Activated naive CD8-positive, alpha-beta T cell treated with anti-CD3 and anti-CD28 coated beads for 36 hours (primary cell): Measurements from ENCODE around the gene IL37. TPM values are rescaled to one million over a fixed set of nuclear protein-coding genes. Genes with fewer than 3 reads are reported as not detected.
"Not testable (repeated sequence)": the region's sequence is repeated elsewhere in the genome, so short reads cannot be mapped to it uniquely, and the experiment has no call there.

Source experiments
- DNase-seq: peaks from one replicate; pipeline ENCODE4 v3.0.0; 2021
- H3K27ac Mint-ChIP-seq: one replicate; pipeline ENCODE4 v1.8.0; 2022; ENCODE audit warnings: mild to moderate bottlenecking, moderate library complexity, mixed read lengths
- H3K27me3 Mint-ChIP-seq: one replicate; pipeline ENCODE4 v1.8.0; 2022; ENCODE audit warnings: mild to moderate bottlenecking, mixed read lengths
- H3K36me3 Mint-ChIP-seq: one replicate; pipeline ENCODE4 v1.8.0; 2021; ENCODE audit warnings: mild to moderate bottlenecking, mixed read lengths
- H3K4me1 Mint-ChIP-seq: one replicate; pipeline ENCODE4 v1.8.0; 2021; ENCODE audit warnings: mixed read lengths
- H3K4me3 Mint-ChIP-seq: one replicate; pipeline ENCODE4 v1.8.0; 2022; ENCODE audit warnings: mild to moderate bottlenecking, moderate library complexity, mixed read lengths
- H3K9me3 Mint-ChIP-seq: one replicate; pipeline ENCODE4 v1.8.0; 2022; ENCODE audit warnings: mixed read lengths
- total RNA-seq, 2 experiments: library from RNA; stranded (reverse); gene quantifications; one replicate each; pipeline ENCODE4 v1.2.3, GENCODE V29; 2021

IL37 gene
- total RNA-seq, 2 experiments from 2014 or later, result not detected

- H3K9me3 Mint-ChIP-seq, result no peaks in the 10 kb centered on the region
- H3K36me3 Mint-ChIP-seq, result no peaks in the 10 kb centered on the region
- H3K4me1 Mint-ChIP-seq, result peaks cover 21% of the 10 kb centered on the region
- DNase-seq, result no peak
- H3K27ac Mint-ChIP-seq, result peak overlapping the region; percentile 30
- H3K4me3 Mint-ChIP-seq, result no peak overlapping the region
- H3K27me3 Mint-ChIP-seq, result no peaks in the 10 kb centered on the region
These were observed 27.3 kb upstream of the IL37 start for GRCh38 chr2:112883669-112884068.

GRCh38 chr2:112884869-112885505 is 26.0 kb upstream of the IL37 start:
- H3K27me3 Mint-ChIP-seq, result no peaks in the 10 kb centered on the region
- H3K9me3 Mint-ChIP-seq, result no peaks in the 10 kb centered on the region
- peaks cover 18% of the 10 kb centered on the region for H3K4me1 Mint-ChIP-seq
- H3K4me3 Mint-ChIP-seq, result no peak overlapping the region
- no peaks in the 10 kb centered on the region for H3K36me3 Mint-ChIP-seq
- DNase-seq, result peak; percentile 65
- H3K27ac Mint-ChIP-seq, result no peak overlapping the region

GRCh38 chr2:112885506-112885902 is 25.5 kb upstream of the IL37 start:
- no peak overlapping the region for H3K4me3 Mint-ChIP-seq
- no peaks in the 10 kb centered on the region for H3K36me3 Mint-ChIP-seq
- no peak for DNase-seq
- H3K9me3 Mint-ChIP-seq, result no peaks in the 10 kb centered on the region
- H3K4me1 Mint-ChIP-seq, result peaks cover 13% of the 10 kb centered on the region
- H3K27ac Mint-ChIP-seq, result no peak overlapping the region
- no peaks in the 10 kb centered on the region for H3K27me3 Mint-ChIP-seq

GRCh38 chr2:112886291-112886690 is 24.7 kb upstream of the IL37 start:
- H3K4me3 Mint-ChIP-seq, result no peak overlapping the region
- DNase-seq, result no peak
- H3K36me3 Mint-ChIP-seq, result no peaks in the 10 kb centered on the region
- no peaks in the 10 kb centered on the region for H3K27me3 Mint-ChIP-seq
- peaks cover 5% of the 10 kb centered on the region for H3K4me1 Mint-ChIP-seq
- H3K9me3 Mint-ChIP-seq, result no peaks in the 10 kb centered on the region
- no peak overlapping the region for H3K27ac Mint-ChIP-seq

- Mint-ChIP-seq H3K36me3 (no peaks in the 10 kb centered on the region), H3K27ac (no peak overlapping the region), H3K4me1 (peaks cover 3% of the 10 kb centered on the region), H3K27me3 (no peaks in the 10 kb centered on the region), H3K9me3 (no peaks in the 10 kb centered on the region), H3K4me3 (no peak overlapping the region)
- no peak for DNase-seq
These were observed 22.8 kb upstream of the IL37 start for GRCh38 chr2:112887964-112888749.

GRCh38 chr2:112889976-112890375 is 21.0 kb upstream of the IL37 start:
- no peaks in the 10 kb centered on the region for H3K4me1 Mint-ChIP-seq
- no peak overlapping the region for H3K27ac Mint-ChIP-seq
- no peak overlapping the region for H3K4me3 Mint-ChIP-seq
- DNase-seq, result no peak
- no peaks in the 10 kb centered on the region for H3K36me3 Mint-ChIP-seq
- H3K9me3 Mint-ChIP-seq, result no peaks in the 10 kb centered on the region
- H3K27me3 Mint-ChIP-seq, result no peaks in the 10 kb centered on the region

GRCh38 chr2:112891385-112891831 is 19.6 kb upstream of the IL37 start:
- Mint-ChIP-seq H3K4me3 (no peak overlapping the region), H3K9me3 (no peaks in the 10 kb centered on the region), H3K4me1 (no peaks in the 10 kb centered on the region), H3K27ac (no peak overlapping the region), H3K36me3 (no peaks in the 10 kb centered on the region), H3K27me3 (no peaks in the 10 kb centered on the region)
- DNase-seq, result no peak

- Mint-ChIP-seq H3K27me3 (peaks cover 8% of the 10 kb centered on the region), H3K4me3 (no peak overlapping the region), H3K4me1 (no peaks in the 10 kb centered on the region)
These were observed 17.2 kb upstream of the IL37 start for GRCh38 chr2:112893752-112894151.

GRCh38 chr2:112896909-112897623 is 13.9 kb upstream of the IL37 start:
- no peak for DNase-seq
- no peak overlapping the region for H3K4me3 Mint-ChIP-seq
- H3K27me3 Mint-ChIP-seq, result peaks cover 8% of the 10 kb centered on the region
- H3K9me3 Mint-ChIP-seq, result no peaks in the 10 kb centered on the region
- H3K36me3 Mint-ChIP-seq, result no peaks in the 10 kb centered on the region
- H3K4me1 Mint-ChIP-seq, result no peaks in the 10 kb centered on the region
- H3K27ac Mint-ChIP-seq, result no peak overlapping the region

More at GRCh38 chr2:112893752-112894151, 17.2 kb upstream of the IL37 start:
- H3K27ac Mint-ChIP-seq, result no peak overlapping the region
- no peaks in the 10 kb centered on the region for H3K36me3 Mint-ChIP-seq
- no peaks in the 10 kb centered on the region for H3K9me3 Mint-ChIP-seq
- DNase-seq, result no peak

GRCh38 chr2:112897624-112897978 is 13.4 kb upstream of the IL37 start:
- DNase-seq, result no peak
- Mint-ChIP-seq H3K9me3 (no peaks in the 10 kb centered on the region), H3K27ac (no peak overlapping the region), H3K27me3 (peaks cover 8% of the 10 kb centered on the region), H3K36me3 (no peaks in the 10 kb centered on the region), H3K4me3 (no peak overlapping the region), H3K4me1 (no peaks in the 10 kb centered on the region)

- H3K9me3 Mint-ChIP-seq, H3K4me3 Mint-ChIP-seq, H3K27me3 Mint-ChIP-seq, H3K27ac Mint-ChIP-seq, H3K36me3 Mint-ChIP-seq, DNase-seq, H3K4me1 Mint-ChIP-seq: not testable (repeated sequence)
These were observed 9.4 kb upstream of the IL37 start for GRCh38 chr2:112901431-112902065.

GRCh38 chr2:112902816-112903215 is 8.1 kb upstream of the IL37 start:
- Mint-ChIP-seq H3K4me3 (no peak overlapping the region), H3K27me3 (peaks cover 4% of the 10 kb centered on the region), H3K27ac (no peak overlapping the region), H3K9me3 (no peaks in the 10 kb centered on the region), H3K36me3 (no peaks in the 10 kb centered on the region), H3K4me1 (no peaks in the 10 kb centered on the region)
- DNase-seq, result no peak

GRCh38 chr2:112904883-112905282 is 6.1 kb upstream of the IL37 start:
- Mint-ChIP-seq H3K36me3 (no peaks in the 10 kb centered on the region), H3K27me3 (no peaks in the 10 kb centered on the region), H3K9me3 (no peaks in the 10 kb centered on the region), H3K4me3 (no peak overlapping the region), H3K27ac (no peak overlapping the region), H3K4me1 (no peaks in the 10 kb centered on the region)
- DNase-seq, result no peak

- Mint-ChIP-seq H3K4me1 (no peaks in the 10 kb centered on the region), H3K27ac (no peak overlapping the region), H3K9me3 (no peaks in the 10 kb centered on the region), H3K36me3 (no peaks in the 10 kb centered on the region), H3K27me3 (no peaks in the 10 kb centered on the region), H3K4me3 (no peak overlapping the region)
- no peak for DNase-seq
These were observed 4.7 kb upstream of the IL37 start for GRCh38 chr2:112906276-112906675.
